GM12878 (cell line): Measurements from ENCODE around the gene ZCCHC9. TPM values are rescaled to one million over a fixed set of nuclear protein-coding genes. Genes with fewer than 3 reads are reported as not detected.

Experiments used
- ATAC-seq: fragments of 200-7000 bp; cut with Tn5 transposase; 3 replicates; pipeline ENCODE4 v1.9.1; 2020; ENCODE audit warnings: mild to moderate bottlenecking, moderate library complexity
- BruUV-seq: library from RNA; stranded (reverse); fragments of 400-500 nt; replicated peaks from 2 replicates; lab custom pipeline; 2021; lab: Mats Ljungman, UMichigan
- CTCF ChIA-PET: fragments of 300-600 bp; sonication (Branson Sonifier 250); formaldehyde crosslinking; extraction: SDS; loops from one replicate; lab custom pipeline; 2021; ENCODE audit warnings: inconsistent platforms; lab: Yijun Ruan, JAX
- POLR2A ChIA-PET: fragments of 350-600 bp; formaldehyde crosslinking; extraction: SDS; loops from one replicate; lab custom pipeline; 2021; ENCODE audit warnings: inconsistent platforms; lab: Charles Lee
- RAD21 ChIA-PET: fragments of 300-600 bp; sonication (Branson Sonifier 250); formaldehyde crosslinking; loops from one replicate; lab custom pipeline; 2023; ENCODE audit warnings: antibody characterized with exemption; ENCODE audit not compliant: unreplicated experiment; lab: Charles Lee
- SMC1A ChIA-PET: fragments of 300-600 bp; sonication (Branson Sonifier 250); formaldehyde crosslinking; loops from one replicate; lab custom pipeline; 2023; ENCODE audit not compliant: unreplicated experiment, uncharacterized antibody; lab: Charles Lee
- DNase-seq: peaks from one replicate; pipeline ENCODE4 v3.0.0-alpha.2; 2011; ENCODE audit warnings: low read depth, low spot score
- FAIRE-seq: peaks from 3 replicates; lab custom pipeline; 2011; peaks lifted over from hg19 to GRCh38; lab: Jason Lieb, UNC
- H2AFZ ChIP-seq: 2 replicates; pipeline ENCODE4 v1.6.0; 2011; ENCODE audit warnings: low read depth, low read length, control low read depth; ENCODE audit not compliant: control insufficient read depth
- H3K27ac ChIP-seq: 2 replicates; pipeline ENCODE4 v1.5.1; 2011; ENCODE audit warnings: control low read depth; ENCODE audit not compliant: control insufficient read depth, insufficient read depth
- H3K27me3 ChIP-seq, 2 experiments: replicated peaks in 1 of 2; 2 replicates each; pipeline versions ENCODE4 v1.6.0 to v1.6.1; 2011; ENCODE audit warnings: low read length in 1 of 2; ENCODE audit not compliant: control insufficient read depth in 2 of 2, insufficient read depth in 2 of 2
- H3K36me3 ChIP-seq, 2 experiments: 2 replicates each; pipeline ENCODE4 v1.5.1; 2011; ENCODE audit warnings: low read length in 1 of 2; ENCODE audit not compliant: control insufficient read depth in 2 of 2, insufficient read depth in 2 of 2
- H3K4me1 ChIP-seq: 2 replicates; pipeline ENCODE4 v1.6.1; 2011; ENCODE audit warnings: mild to moderate bottlenecking, low read length, moderate library complexity, mixed read lengths; ENCODE audit not compliant: control insufficient read depth, insufficient read depth
- H3K4me2 ChIP-seq: 2 replicates; pipeline ENCODE4 v1.6.0; 2011; ENCODE audit warnings: control low read depth; ENCODE audit not compliant: control insufficient read depth, insufficient read depth
- H3K4me3 ChIP-seq: fragments of 200-600 bp; sonication (generic); 2 replicates; pipeline ENCODE4 v1.5.1; 2016
- H3K79me2 ChIP-seq: 2 replicates; pipeline ENCODE4 v1.6.0; 2011; ENCODE audit warnings: low read length; ENCODE audit not compliant: control insufficient read depth, insufficient read depth
- H3K9ac ChIP-seq: 2 replicates; pipeline ENCODE4 v1.8.0; 2011; ENCODE audit warnings: low read length, control low read depth, mixed read lengths; ENCODE audit not compliant: control insufficient read depth, insufficient read depth
- H3K9me3 ChIP-seq: replicated peaks from 3 replicates; pipeline ENCODE4 v1.5.1; 2011; ENCODE audit warnings: mild to moderate bottlenecking, low read length; ENCODE audit not compliant: control insufficient read depth, insufficient read depth
- H4K20me1 ChIP-seq: 2 replicates; pipeline ENCODE4 v1.6.0; 2011; ENCODE audit not compliant: control insufficient read depth, insufficient read depth
- ATF7 ChIP-seq: fragments of 450-650 bp; IDR thresholded peaks from 2 replicates; pipeline ENCODE4 v1.6.1; 2016; ENCODE audit warnings: low read depth, mild to moderate bottlenecking
- CREM ChIP-seq: IDR thresholded peaks from 2 replicates; pipeline ENCODE4 v1.6.1; 2014; ENCODE audit warnings: antibody characterized with exemption, low read depth
- EP300 ChIP-seq, 2 experiments: fragments of 150-350 bp in 1 of 2; IDR thresholded peaks; 2 replicates each; pipeline ENCODE4 v1.6.1; 2011 to 2012; ENCODE audit warnings: low read depth in 2 of 2, low read length in 2 of 2, borderline replicate concordance in 1 of 2, improper control_type of control experiment in 1 of 2, inconsistent platforms in 1 of 2; ENCODE audit not compliant: control insufficient read depth in 1 of 2
- IRF4 ChIP-seq: IDR thresholded peaks from 2 replicates; pipeline ENCODE4 v1.6.1; 2011; ENCODE audit warnings: low read depth, low read length
- NFXL1 ChIP-seq: fragments of 450-650 bp; IDR thresholded peaks from 2 replicates; pipeline ENCODE4 v1.6.1; 2017; ENCODE audit warnings: antibody characterized with exemption, mild to moderate bottlenecking, borderline replicate concordance
- SIN3A ChIP-seq: IDR thresholded peaks from 2 replicates; pipeline ENCODE4 v1.6.1; 2012; ENCODE audit warnings: low read depth, low read length, improper control_type of control experiment
- STAT3 ChIP-seq: IDR thresholded peaks from 2 replicates; pipeline ENCODE4 v1.6.1; 2011; ENCODE audit warnings: low read depth, low read length, improper control_type of control experiment
- TCF12 ChIP-seq: IDR thresholded peaks from 2 replicates; pipeline ENCODE4 v1.6.1; 2011; ENCODE audit warnings: low read depth, mild to moderate bottlenecking, low read length
- TCF3 ChIP-seq: IDR thresholded peaks from 2 replicates; pipeline ENCODE4 v1.6.1; 2012; ENCODE audit warnings: low read depth, mild to moderate bottlenecking, low read length, borderline replicate concordance; ENCODE audit not compliant: insufficient read depth
- WGBS: methylation state at CpG from one replicate; pipeline ENCODE4 v1.1.6; 2016; ENCODE audit warnings: low lambda C conversion rate; ENCODE audit not compliant: insufficient replicate concordance, insufficient coverage; ENCODE audit errors: missing lambda C conversion rate; 5-methylcytosine and 5-hydroxymethylcytosine counted together
- in situ Hi-C: fragments of 300-500 bp; cut with MboI; formaldehyde crosslinking; loops from 9 replicates; pipeline ENCODE4 v1.14.3; 2018; ENCODE audit warnings: mixed read lengths
- intact Hi-C: fragments of 100-400 bp; cut with micrococcal nuclease; formaldehyde crosslinking; loops from one replicate; pipeline ENCODE4 v1.14.2; 2022; ENCODE audit not compliant: unreplicated experiment
- polyA plus RNA-seq, 11 experiments: library from polyadenylated mRNA; depleted of rRNA in 4 of 11; unstranded in 6 of 11; stranded (reverse) in 5 of 11; fragments of >200 nt; fragmentation: Nextera tagmentation in 4 of 11; fragmentation: Illumina TruSeq in 1 of 11; extraction: Ambion mirVana in 4 of 11; extraction: Trizol in 1 of 11; gene quantifications; 1 replicate in 1 of 11; 2 replicates in 10 of 11; pipeline versions ENCODE4 v1.2.1 to v1.2.3, GENCODE V29; 2011 to 2016; ENCODE audit warnings: inconsistent platforms in 2 of 11, missing spikeins in 2 of 11, low read depth in 1 of 11
- total RNA-seq, 4 experiments: library from RNA; depleted of rRNA in 3 of 4; stranded (reverse); fragments of >200 nt in 3 of 4; fragmentation: Illumina TruSeq in 1 of 4; extraction: Trizol in 1 of 4; gene quantifications; 2 replicates each; pipeline versions ENCODE4 v1.2.1 to v1.2.3, GENCODE V29; 2013 to 2021

The ZCCHC9 gene
- total and polyA plus RNA-seq, 10 of the 15 experiments (the other 5 are each of a cell fraction or from before 2014, with no cell fraction given): 22.0 to 57.7 (median 34.5) TPM

- no TSS peak for BruUV-seq
- Histone ChIP-seq H3K27ac (no peak overlapping the region), H3K9ac (no peak overlapping the region), H2AFZ (no peak overlapping the region), H3K4me1 (no peaks in the 10 kb centered on the region; the same call in 1 of the 2 replicates), H3K79me2 (no peaks in the 10 kb centered on the region), H3K36me3 (no peaks in the 10 kb centered on the region), H3K27me3 (no peaks in the 10 kb centered on the region), H3K9me3 (no peaks in the 10 kb centered on the region; the same call in 1 of the 3 replicates), H4K20me1 (no peaks in the 10 kb centered on the region), H3K4me2 (no peak overlapping the region), H3K4me3 (no peak overlapping the region)
- ChIA-PET CTCF (interaction anchor here (0.7 to 1.4 kb wide), 2 partner anchors 17 to 27 kb away, joined by 3 read pairs; no protein-coding TSS in a partner anchor), RAD21 (no interaction called here), POLR2A (interaction anchor here (0.6 kb wide), 1 partner anchor 31 kb away, joined by 3 read pairs; no protein-coding TSS in a partner anchor), SMC1A (interaction anchor here (1.2 to 1.4 kb wide), 2 partner anchors 17 to 19 kb away, joined by 3 read pairs; no protein-coding TSS in a partner anchor)
- in situ Hi-C loops (no loop called here), intact Hi-C loops (no loop called here)
- ATAC-seq: peak; percentile 44; the same call in 1 of the 3 replicates
- 71% methylated on average over 3 of the region's 3 CpGs for WGBS
- TF ChIP-seq EP300 (IDR thresholded peaks at IDR 0.05; ENCODE audit: borderline replicate concordance in 1 of 2, control insufficient read depth in 1 of 2, low read depth in 2 of 2, low read length in 2 of 2): no peak
- no peak for TF ChIP-seq SIN3A
- TF ChIP-seq TCF12: no peak
- TF ChIP-seq CREM: no peak
- no peak for TF ChIP-seq TCF3
- TF ChIP-seq NFXL1: no peak
- no peak for TF ChIP-seq STAT3
- TF ChIP-seq IRF4: no peak
- TF ChIP-seq ATF7: no peak
- FAIRE-seq: no peak
- no peak for DNase-seq
Observed at GRCh38 chr5:81268521-81269196, 32.7 kb upstream of the ZCCHC9 start.
